NOMO-1 treated with DMSO at 0.1 percent for 48 hours (cell line): Measurements from ENCODE around the gene NCR2.

Source experiments
- DNase-seq: peaks from one replicate; lab custom pipeline; 2025; ENCODE audit not compliant: unreplicated experiment; lab: John Stamatoyannopoulos, UW

Gene NCR2

GRCh38 chr6:41356825-41357224 is 21.4 kb downstream of the NCR2 start:
- no peak for DNase-seq

DNA sequence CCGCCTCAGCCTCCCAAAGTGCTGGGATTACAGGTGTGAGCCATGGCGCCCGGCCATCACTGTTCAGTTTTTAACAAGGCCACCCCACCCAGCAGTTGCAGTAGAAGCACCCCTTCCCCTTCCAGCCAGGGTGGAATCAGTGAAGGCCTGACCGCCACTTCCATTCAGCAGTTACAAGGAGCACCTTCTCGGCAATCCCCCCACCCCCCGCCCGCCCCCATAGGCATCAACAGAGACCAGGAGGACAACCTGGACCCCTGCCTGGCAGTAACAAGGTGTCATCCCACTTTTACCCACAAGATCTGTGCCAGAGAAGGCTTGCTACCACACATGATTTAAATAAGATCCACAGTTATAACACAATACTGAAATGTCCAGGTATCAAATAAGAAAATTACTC is 23.1 kb downstream of the NCR2 start:
- no peak for DNase-seq

GRCh38 chr6:41359617-41360313 is 24.4 kb downstream of the NCR2 start:
- no peak for DNase-seq

- no peak for DNase-seq
Observed at GRCh38 chr6:41360314-41360685, 24.9 kb downstream of the NCR2 start.

DNA sequence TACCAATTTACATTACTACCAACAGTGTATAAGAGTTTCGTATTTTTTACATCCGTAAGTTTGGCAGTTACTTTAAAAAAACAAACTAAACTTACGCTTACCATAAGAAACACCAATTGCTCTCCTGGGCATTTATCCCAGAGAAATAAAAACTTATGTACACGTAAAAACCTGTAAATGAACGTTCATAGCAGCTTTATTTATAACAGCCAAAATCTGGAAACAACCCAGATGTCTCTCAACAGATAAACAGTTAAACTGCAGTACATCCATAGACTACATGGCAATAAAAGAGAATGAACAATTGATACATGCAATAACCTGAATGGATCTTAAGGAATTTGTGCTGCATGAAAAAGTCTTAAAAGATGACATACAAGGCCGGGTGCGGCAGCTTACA is 30.7 kb downstream of the NCR2 start:
- no peak for DNase-seq

GRCh38 chr6:41367061-41367460 is 31.7 kb downstream of the NCR2 start:
- DNase-seq = no peak

DNA sequence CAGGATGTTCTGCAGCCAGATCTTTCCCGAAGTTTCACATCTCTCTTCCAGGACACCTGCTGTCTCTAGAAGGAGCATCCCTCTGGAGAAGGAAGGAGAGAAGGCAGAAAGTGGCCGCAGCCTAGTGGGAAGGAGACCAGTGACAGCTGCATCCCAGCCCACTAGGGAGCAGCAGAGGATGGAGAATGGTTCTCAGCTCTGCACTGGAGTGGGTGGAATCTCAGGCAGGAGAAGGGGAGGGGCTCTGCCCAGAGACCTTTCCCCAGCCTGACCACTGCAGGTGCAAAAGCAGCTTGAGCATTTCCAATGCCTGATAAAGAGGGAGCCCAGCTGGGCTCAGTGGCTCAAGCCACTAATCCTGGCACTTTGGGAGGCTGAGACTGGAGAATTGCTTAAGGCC is 32.3 kb downstream of the NCR2 start:
- no peak for DNase-seq

- DNase-seq = no peak
Observed at GRCh38 chr6:41370488-41371111, 35.2 kb downstream of the NCR2 start.

- peak; percentile 41 for DNase-seq
Observed at GRCh38 chr6:41371461-41371991, 36.1 kb downstream of the NCR2 start.

DNA sequence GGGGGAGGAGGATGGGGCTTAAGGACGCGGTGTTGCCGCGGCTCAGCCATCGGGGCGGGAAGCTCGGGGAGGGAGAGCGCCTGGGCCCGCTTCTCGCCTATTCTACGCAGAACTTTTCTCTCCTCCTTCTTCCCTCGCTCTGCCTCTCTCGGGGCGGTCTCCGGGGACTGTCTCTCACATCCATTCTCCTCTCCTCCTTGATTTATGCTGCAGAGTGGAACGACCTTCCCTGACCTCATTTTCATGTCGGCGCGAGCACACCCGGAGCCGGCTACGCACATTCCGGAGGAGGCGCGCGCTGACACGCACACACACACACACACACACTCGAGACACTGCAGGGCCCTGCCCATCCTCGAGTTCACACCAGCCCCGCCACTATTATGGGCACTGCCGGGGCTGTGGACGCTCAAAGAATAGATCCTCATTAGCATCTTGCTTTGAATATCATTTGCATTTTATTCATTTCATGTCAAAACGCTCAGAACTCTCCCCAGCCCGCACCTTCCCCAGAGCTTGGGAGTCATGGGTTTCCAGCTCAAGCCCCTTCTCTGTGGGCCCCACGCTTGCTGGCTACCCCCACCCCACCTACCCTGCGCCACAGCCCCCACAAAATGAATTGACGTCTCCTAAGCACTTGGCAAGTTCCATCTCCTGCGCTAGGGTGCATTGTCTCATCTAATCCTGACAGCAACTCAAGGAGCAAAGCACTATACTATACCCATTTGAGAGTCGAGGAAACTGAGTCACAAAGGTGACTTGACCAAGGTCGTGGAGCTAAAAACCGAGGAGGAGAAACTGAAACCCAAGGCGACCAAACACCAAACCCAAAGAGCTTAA is 36.8 kb downstream of the NCR2 start:
- peak; percentile 43 for DNase-seq

GRCh38 chr6:41372832-41373626 is 37.6 kb downstream of the NCR2 start:
- DNase-seq = no peak

- no peak for DNase-seq
Observed at GRCh38 chr6:41373627-41373918, 38.2 kb downstream of the NCR2 start.

DNA sequence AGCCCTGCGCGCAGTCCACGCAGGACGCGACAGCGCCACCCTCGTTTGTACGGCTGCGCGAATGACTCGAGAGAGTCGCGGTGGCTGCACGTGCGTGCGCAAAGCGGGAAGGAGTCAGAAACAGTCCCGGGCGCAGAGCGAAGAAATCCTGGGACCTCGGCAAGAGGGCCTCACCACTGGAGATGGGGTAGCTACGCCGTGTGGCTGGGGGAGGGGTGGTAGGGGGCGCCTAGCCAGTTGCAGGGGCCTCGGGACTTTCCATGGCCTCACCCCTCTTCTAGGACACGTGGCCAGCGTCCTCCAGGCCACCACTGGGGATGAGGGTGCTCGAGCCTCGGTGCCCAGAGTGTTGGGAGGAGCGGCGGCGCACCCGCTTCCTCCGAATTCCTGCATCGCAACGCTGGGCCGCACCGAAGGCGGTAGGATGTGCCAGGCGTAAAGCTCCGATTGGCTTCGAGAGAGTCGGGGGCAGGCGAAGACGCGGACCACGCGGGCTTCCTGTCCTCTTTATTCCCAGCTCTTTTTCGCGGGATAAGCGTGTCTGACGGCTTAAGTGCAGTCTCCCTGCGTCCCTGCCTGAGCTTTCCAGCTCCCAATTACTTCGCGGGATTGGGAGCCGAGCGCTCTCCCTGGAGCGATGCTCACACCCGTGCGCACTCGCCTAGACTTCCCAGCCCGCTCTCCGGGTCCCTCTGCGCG is 38.7 kb downstream of the NCR2 start:
- no peak for DNase-seq

DNA sequence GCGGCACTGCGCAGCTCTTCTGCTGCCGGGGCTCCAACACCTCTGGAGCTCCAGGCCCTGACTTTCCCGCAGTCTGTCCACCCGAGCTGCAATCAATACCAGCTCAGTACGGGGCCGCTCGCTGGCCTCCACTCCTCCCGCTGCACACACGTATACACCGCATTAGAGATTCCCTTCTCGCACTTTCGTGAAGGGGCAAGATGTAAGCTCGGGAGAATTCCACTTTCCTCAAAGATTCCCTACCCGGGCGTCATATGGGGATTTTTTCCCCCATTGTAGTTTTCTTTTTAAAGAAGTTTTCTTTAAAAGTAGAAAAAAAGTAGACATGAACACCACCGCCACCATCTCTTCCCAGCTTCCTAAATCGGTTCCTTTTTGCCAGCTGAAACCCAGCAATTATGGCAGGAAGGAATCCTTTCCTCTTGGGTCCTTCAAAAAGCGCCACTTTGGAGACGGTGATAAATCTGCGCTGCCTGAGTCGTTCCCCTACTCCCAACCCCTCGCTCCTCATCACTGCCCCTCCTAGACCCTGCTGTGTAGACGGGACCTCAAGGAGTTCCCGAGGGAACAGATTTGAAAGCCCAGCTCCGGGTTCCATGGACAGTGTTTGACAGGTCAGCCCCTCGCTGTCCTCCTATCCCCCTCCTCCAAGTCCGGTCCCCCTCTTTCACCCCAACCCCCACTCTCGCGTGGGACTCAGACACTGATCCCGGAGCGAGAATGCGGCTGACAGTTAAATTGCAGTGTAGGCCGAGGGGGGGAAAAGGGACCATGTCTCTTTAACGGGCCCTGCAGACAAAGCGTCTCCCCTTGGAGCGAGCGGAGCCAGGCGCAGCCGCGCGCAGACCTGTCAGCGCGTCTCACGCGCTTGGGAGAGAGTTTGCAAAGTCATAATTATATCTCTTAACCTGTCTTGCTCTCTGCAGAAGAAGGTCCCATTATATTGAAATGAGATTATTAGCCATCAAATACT is 39.5 kb downstream of the NCR2 start:
- DNase-seq = no peak

DNA sequence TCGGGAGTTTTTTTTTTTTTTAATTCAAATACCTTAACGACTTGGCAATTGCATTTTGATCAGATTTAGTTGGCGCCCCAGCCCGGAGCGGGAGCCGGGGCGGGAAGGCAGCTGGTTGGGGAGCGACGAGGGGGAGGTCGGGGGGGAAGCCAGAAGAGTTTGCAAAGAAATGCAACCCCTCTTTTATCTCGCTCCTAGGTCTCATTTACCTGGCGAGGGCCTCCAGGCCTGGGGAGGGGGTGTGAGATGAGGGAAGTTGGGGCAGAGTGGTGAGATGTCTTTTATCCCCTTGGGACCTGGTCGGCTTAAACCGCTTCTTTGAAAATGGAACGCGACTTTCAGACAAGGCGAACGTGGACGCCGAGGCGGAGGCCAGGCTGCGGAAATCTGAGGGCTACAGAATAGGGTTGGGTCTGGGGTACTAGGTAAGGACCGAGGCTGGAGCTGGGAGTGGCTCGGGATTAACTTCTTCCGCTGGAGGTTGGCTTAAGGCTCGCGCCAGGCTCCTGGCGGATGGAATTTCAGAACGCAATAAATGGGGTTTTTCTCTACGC is 40.3 kb downstream of the NCR2 start:
- DNase-seq = no peak

- DNase-seq = no peak
Observed at GRCh38 chr6:41376176-41376575, 40.8 kb downstream of the NCR2 start.

DNA sequence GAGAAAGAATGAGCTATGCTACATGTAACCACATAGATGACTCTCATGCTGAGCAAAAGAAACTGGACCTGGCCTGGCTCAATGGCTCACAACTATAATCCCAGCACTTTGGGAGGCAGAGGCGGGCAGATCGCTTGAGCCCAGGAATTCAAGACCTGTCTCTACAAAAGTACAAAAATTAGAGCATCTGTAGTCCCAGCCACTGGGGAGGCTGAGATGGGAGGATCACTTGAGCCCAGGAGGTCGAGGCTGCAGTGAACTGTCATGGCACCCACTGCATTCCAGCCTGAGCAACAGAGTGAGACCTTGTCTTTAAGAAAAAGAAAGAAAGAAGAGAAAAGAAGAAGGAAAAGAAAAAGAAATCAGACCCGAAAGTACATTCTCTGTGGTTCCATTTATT is 41.7 kb downstream of the NCR2 start:
- no peak for DNase-seq

DNA sequence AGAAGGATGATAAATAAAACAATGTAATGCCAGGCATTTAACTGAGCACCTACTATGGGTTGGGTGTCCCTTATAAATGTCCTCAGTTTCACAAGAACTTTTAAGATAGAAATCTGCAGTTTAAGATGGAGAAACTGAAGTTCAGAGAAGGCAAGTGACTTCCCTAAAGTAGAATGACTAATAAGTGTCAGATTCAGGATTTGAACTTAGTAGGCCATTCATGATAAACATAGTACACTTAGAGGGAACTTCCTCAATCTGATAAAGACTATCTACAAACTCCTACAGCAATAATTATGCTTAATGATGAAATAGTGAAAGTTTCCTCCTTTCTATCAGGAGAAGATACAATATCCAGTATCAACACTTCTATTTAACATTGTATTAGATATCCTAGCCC is 43.9 kb downstream of the NCR2 start:
- DNase-seq = peak; percentile 94

DNA sequence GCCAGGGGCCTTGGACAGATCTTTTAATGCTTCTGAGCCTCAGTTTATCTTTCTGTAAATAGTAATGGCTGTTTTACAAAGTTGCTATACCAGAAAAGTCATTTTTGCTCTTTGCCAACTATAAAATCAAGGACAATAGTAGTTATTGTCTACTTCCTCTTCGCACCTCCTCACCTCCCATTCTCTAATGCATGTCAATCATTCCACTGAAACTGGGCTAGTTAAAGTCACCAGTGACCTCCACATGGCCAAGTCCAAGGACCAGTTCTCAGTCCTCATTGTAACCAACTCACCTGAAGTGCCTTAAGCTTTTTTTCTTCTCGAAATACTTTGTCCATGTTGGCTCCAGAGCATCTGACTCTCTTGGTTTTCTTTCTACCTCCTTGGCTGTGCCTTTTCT is 51.2 kb downstream of the NCR2 start:
- no peak for DNase-seq
